ENCODE results near the gene CEBPB. TPM values are rescaled to one million over a fixed set of nuclear protein-coding genes. Genes with fewer than 3 reads are reported as not detected.
"Not testable (repeated sequence)": the region's sequence is repeated elsewhere in the genome, so short reads cannot be mapped to it uniquely, and the experiment has no call there.

The CEBPB gene
- total RNA-seq, 1 donor from 2014 or later, result 59.8 TPM

- ATAC-seq, result no peak
Observed at GRCh38 chr20:50193836-50194421, 3.3 kb downstream of the CEBPB start.

GRCh38 chr20:50194422-50194830, 3.8 kb downstream of the CEBPB start:
- ATAC-seq, result no peak

- ATAC-seq, result no peak
Observed at GRCh38 chr20:50194831-50195523, 4.3 kb downstream of the CEBPB start.

GRCh38 chr20:50195524-50196120, 5.0 kb downstream of the CEBPB start:
- ATAC-seq, result no peak

- no peak for ATAC-seq
Observed at GRCh38 chr20:50196248-50196647, 5.6 kb downstream of the CEBPB start.

- no peak for ATAC-seq
Observed at GRCh38 chr20:50196896-50197295, 6.3 kb downstream of the CEBPB start.

- no peak for ATAC-seq
Observed at GRCh38 chr20:50197463-50198179, 7.0 kb downstream of the CEBPB start.

- no peak for ATAC-seq
Observed at GRCh38 chr20:50198180-50198666, 7.6 kb downstream of the CEBPB start.

GRCh38 chr20:50198716-50199115, 8.1 kb downstream of the CEBPB start:
- ATAC-seq, result no peak

- no peak for ATAC-seq
Observed at GRCh38 chr20:50199703-50200102, 9.1 kb downstream of the CEBPB start.

GRCh38 chr20:50200482-50201104, 10.0 kb downstream of the CEBPB start:
- no peak for ATAC-seq

GRCh38 chr20:50201710-50202109, 11.1 kb downstream of the CEBPB start:
- ATAC-seq, result not testable (repeated sequence)

GRCh38 chr20:50202677-50203076, 12.0 kb downstream of the CEBPB start:
- ATAC-seq, result no peak

- peak; percentile 24 for ATAC-seq
Observed at GRCh38 chr20:50203951-50204937, 13.6 kb downstream of the CEBPB start.

- no peak for ATAC-seq
Observed at GRCh38 chr20:50207026-50207425, 16.4 kb downstream of the CEBPB start.

GRCh38 chr20:50208085-50208491, 17.5 kb downstream of the CEBPB start:
- peak; percentile 6 for ATAC-seq

GRCh38 chr20:50208815-50209214, 18.2 kb downstream of the CEBPB start:
- ATAC-seq, result not testable (repeated sequence)

GRCh38 chr20:50210066-50210619, 19.5 kb downstream of the CEBPB start:
- ATAC-seq, result no peak

GRCh38 chr20:50211091-50211490, 20.5 kb downstream of the CEBPB start:
- ATAC-seq, result no peak

GRCh38 chr20:50213531-50214106, 23.0 kb downstream of the CEBPB start:
- no peak for ATAC-seq

Data from esophagus mucosa (tissue), 1 donor.